Cerebellar cortex (tissue), 1 donor: ENCODE results near the gene BBS12.

ENCODE experiments used
- DNase-seq: peaks from one replicate; pipeline ENCODE4 v3.0.0-alpha.2; 2015; ENCODE audit warnings: low spot score

BBS12 gene

GRCh38 chr4:122715221-122715620 lies 17.3 kb upstream of the BBS12 start:
- DNase-seq: no peak

DNA sequence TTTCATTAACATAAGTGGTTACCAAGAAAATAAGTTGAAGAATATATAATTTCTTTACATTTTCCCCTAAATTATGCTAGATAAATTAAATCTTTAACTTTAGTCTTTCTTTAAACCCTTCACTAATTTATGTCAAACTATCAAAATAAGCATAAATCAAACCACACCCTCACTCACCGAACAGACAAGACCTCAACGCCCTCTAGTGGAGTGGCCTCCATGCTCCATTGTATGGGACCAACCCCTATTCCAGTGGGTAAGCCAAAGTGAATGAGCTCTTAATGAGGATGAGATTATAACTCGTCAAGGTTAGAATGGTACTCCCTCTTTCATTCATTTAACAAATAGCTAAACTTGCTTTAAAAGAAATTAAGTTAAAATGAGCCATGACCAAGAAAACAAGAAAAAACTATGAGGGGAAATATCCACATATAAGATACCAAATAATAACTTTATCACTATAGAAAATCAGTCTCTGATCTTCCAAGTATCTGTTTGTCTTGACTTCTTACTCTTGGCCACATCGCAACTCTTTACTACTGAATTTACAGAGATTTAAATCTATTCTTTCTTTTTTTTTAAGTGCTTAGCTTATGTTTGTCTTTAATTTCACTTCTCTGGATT lies 15.6 kb upstream of the BBS12 start:
- DNase-seq: peak; percentile 55

DNA sequence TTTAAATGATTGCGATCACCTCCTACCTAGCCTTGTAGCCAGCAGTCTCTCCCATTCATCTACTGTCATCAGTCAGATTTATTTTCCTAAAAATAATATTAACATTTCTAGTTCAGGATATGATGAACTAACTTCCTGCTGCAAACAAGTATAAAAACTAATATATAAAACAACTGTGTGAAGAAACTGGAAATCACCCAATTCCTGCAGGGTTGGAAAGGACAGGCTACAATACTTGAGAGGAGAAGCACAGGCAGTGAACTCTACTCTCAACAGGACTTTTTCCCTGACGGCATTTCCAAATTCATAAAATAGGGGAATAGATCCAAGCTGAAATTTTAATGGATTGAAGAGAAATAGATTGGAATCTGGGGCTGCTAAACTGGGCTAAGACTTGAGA lies 14.2 kb upstream of the BBS12 start:
- DNase-seq: no peak

- no peak for DNase-seq
Measured at GRCh38 chr4:122722256-122722655, 10.2 kb upstream of the BBS12 start.

DNA sequence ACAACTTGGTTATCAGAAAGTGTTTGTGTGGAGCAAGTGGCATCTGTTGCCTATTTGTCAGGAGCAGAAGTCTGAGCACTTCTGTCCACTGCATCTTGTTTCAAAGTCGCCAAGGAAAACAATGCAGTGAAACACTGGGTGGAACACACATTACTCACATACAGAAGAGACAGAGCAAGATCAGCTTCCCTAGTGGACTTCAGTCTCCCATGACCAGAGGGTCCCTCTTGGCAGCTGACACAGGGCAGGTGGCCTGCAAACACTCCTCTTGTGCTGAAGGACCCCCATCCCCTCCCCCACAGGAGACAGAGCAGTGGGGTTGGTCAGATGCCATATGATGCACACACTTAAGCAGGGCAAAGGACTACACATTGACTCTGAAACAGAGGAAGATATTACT lies 3.6 kb upstream of the BBS12 start:
- no peak for DNase-seq

DNA sequence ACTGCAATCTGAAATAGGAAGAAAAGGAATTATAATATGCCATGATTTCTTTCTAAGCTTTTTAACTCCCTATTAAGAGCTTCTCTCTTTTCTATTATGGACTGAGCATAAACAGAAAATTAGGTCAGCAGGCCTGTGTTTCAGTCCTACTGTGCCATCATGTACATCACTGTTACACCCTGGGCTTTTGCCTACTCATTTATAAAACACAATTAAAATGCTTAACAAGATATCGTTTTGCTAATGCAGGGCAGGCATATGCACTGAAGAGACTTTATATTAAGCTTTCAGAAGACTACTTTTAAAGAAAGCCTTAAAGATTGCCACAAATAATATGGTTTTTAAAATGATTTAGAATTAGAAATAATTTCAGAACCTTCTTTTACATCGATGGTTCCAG lies 828 bp upstream of the BBS12 start:
- peak; percentile 31 for DNase-seq

- no peak for DNase-seq
Measured at GRCh38 chr4:122733787-122734120, 1.2 kb downstream of the BBS12 start.

GRCh38 chr4:122739174-122739573 lies 6.7 kb downstream of the BBS12 start:
- no peak for DNase-seq

DNA sequence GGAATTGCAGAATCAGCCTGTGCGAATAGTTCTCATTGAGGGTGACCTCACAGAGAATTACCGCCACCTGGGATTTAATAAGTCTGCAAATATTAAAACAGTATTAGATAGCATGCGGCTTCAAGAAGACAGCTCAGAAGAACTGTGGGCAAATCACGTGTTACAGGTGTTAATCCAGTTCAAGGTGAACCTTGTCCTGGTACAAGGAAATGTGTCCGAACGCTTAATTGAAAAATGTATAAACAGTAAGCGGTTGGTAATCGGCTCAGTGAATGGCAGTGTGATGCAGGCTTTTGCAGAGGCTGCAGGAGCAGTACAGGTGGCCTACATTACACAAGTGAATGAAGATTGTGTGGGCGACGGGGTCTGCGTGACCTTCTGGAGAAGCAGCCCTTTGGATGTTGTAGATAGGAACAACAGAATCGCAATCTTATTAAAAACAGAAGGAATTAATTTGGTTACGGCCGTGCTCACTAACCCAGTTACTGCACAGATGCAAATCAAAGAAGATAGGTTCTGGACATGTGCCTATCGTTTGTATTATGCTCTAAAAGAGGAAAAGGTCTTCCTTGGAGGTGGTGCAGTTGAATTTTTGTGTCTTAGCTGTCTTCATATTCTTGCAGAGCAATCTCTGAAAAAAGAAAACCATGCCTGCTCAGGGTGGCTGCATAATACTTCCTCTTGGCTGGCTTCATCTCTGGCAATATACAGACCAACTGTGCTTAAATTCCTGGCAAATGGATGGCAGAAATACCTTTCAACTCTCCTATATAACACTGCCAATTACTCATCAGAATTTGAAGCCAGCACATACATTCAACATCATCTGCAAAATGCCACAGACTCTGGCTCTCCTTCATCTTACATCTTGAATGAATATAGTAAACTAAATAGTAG lies 10.7 kb downstream of the BBS12 start:
- no peak for DNase-seq

GRCh38 chr4:122744229-122744628 lies 11.7 kb downstream of the BBS12 start:
- no peak for DNase-seq

DNA sequence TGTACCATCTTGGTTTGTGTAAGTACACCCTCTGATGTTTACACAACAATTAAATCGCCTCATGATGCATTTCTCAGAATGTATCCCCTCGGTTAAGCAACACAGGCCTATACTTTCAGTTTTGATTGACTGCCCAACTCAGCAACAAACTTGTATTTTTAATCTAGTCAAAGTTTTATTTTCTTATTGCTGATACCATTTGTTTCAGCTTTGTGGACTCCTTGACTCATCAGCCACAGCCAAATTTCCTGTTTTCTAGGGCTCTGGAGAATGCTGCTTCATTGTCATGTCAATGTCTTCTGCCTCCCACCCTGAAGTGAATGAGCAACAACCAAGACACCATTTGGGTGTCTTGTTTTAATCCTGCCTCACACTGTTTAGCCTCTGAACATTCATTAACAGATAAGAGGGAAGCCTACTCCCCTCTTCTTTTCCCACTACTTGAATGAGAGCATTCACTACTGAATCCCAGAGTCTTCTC lies 14.0 kb downstream of the BBS12 start:
- no peak for DNase-seq

- no peak for DNase-seq
Measured at GRCh38 chr4:122747068-122747467, 14.6 kb downstream of the BBS12 start.

DNA sequence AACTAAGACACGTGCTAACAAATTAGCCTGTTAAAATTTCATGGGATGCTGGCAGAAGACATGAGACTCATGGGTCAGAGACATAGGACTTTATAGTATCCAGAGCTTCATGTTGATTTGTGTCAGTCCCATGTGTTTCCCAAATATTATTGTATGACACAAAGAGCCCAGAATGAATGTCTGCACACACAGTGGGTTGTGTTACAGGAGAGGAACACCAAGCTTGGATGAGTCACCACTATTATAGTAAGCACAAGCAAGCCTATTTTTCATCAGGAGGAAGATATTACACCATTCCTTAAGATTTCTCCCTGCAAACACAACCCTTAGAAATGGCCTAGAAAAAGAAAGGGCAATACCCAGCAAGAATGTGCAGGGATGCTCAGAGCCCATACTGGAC lies 15.4 kb downstream of the BBS12 start:
- no peak for DNase-seq

- DNase-seq: no peak
Measured at GRCh38 chr4:122749704-122750454, 17.4 kb downstream of the BBS12 start.

GRCh38 chr4:122755675-122756074 lies 23.2 kb downstream of the BBS12 start:
- no peak for DNase-seq

GRCh38 chr4:122758033-122758432 lies 25.5 kb downstream of the BBS12 start:
- peak; percentile 49 for DNase-seq

- DNase-seq: no peak
Measured at GRCh38 chr4:122759639-122760310, 27.3 kb downstream of the BBS12 start.

GRCh38 chr4:122762520-122762919 lies 30.0 kb downstream of the BBS12 start:
- DNase-seq: no peak

DNA sequence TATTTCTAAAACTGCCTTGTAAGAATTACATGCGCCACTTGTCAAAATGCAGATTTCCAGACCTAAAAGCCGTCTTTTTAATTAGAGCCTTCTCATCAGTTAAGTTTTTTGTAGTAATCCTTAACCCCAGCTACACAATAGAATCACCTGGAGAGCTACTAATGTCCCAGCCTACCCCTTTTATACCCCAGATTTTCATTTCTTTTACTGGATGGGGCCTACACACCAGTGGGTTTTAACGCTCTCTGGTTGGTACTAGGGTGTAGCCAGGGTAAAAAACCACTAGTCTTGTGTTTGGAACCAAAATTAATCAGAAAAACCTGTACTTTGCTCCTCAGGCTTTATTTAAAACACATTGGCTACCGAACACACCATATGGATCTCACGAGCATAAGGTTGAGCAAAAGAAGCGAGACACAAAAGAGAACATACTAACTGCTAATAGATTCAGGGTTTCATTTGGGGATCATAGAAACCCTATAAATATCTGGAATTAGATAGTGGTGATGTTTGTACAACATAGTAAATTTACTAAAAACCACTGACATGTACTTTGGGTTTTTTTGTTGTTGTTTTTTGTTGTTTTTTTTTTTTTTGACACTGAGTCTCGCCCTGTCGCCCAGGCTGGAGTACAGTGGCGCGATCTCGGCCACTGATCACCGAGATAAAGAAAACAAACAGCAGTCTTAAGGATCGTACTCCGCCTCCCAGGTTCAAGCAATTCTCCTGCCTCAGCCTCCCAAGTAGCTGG lies 30.6 kb downstream of the BBS12 start:
- DNase-seq: no peak

DNA sequence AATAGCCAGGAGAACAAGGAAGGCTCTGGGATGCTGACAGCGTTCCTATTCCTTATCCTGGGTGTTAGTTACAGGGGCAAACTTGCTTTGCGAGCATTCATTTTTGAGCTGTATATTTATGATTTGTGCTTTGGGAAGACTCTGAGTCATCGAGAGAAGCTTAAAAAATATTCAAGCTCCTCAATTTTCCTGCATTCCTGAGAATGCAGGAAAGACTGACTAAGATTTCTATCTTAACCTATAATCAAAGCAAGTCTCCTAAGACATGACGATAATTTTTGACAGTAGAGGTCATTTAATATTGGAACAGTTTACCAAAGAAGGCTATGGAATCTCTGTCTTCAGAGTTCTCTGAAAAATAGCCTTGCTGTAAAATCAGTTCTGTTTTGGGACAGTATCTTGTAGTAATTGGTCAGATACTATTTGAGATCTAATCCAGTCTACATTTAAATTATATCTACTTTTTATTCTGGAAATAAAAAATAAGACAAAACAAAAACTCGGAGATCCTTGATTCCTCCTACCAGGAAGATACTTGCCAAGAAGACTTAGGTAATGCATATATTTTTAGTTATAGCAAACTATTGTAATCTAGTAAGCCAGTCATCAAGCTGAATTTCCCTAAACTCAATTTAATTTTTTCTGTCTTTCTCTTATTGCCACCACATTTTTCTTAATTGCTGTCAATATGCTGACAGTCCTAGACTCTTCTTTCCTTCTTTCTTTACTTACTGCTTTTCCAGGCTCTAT lies 31.7 kb downstream of the BBS12 start:
- DNase-seq: no peak

- DNase-seq: no peak
Measured at GRCh38 chr4:122764821-122765215, 32.3 kb downstream of the BBS12 start.
